Measurements from ENCODE around the gene POLR2F.
"Not testable (repeated sequence)": the region's sequence is repeated elsewhere in the genome, so short reads cannot be mapped to it uniquely, and the experiment has no call there.

Gene POLR2F

DNA sequence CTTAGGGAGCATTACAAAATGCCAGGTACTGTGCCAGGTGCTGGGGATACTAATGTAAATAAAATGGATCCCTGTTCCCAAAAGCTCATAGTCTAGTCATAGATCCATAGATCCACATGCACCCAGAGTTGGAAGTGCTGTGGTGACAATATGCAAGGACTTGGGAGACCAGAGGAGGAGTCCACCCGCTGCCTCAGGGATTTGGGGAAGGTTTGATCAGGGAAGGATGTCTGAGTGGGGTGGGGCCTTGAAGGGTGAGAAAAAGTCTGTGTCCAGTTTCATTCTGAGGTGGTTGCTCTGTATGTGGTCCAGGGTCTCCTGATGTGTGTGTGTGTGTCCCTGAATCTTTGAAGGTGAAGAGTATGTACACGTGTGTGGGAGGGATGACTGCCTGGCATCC, 21.7 kb downstream of the POLR2F start:
- no peaks in the 10 kb centered on the region for H3K9me3 ChIP-seq (ENCODE audit: low read length)
- no peak overlapping the region for H3K9ac ChIP-seq (ENCODE audit: low read length)
- H3K27ac ChIP-seq (ENCODE audit: low read depth, low read length): no peak overlapping the region
- no peaks in the 10 kb centered on the region for H3K4me1 ChIP-seq (ENCODE audit: insufficient read depth, low read length)
- H3K4me3 ChIP-seq (ENCODE audit: low read depth in 1 of 2, low read length in 2 of 2): no peak overlapping the region
- peaks cover 7% of the 10 kb centered on the region for H3K36me3 ChIP-seq (ENCODE audit: insufficient read depth, low read length)
- H3K27me3 ChIP-seq (ENCODE audit: control insufficient read depth in 1 of 2, insufficient read depth in 2 of 2, low read length in 2 of 2): no peaks in the 10 kb centered on the region

DNA sequence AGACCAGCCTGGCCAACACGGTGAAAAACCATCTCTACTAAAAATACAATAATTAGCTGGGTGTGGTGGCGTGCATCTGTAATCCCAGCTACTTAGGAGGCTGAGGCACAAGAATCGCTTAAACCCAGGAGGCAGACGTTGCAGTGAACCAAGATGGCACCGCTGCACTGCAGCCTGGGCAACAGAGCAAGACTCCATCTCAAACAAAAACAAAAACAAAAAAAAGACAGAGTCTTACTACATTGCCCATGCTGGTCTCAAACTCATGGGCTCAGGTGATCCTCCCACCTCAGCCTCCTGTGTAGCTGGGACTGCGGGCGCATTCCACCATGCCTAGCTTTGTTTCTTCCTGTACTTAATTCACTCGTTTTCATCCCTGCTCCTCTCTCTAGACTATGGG, 22.5 kb downstream of the POLR2F start:
- not testable (repeated sequence) for H3K9ac ChIP-seq (ENCODE audit: low read length)

DNA sequence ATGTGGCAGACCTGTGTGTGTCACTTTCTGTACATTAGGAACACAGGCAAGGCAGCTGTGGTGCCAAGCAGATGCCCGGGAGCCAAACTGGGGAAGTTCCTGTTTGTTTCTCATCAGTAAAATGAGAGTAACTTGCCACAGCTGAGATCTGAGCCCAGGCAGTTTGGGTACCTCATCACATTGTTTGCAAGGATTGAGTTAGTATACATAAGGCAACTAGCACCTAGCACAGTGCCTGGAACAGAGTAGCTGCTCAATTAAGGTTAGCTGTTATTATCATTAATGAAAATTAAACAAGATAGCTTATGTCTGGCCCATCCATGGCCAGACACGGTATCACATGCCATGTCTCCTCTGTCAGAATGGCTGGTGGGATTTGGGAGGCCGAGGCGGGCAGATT, 23.0 kb downstream of the POLR2F start:
- Histone ChIP-seq H3K27ac (ENCODE audit: low read depth, low read length) (no peak overlapping the region), H3K9me3 (ENCODE audit: low read length) (no peaks in the 10 kb centered on the region), H3K36me3 (ENCODE audit: insufficient read depth, low read length) (peaks cover 7% of the 10 kb centered on the region), H3K9ac (ENCODE audit: low read length) (no peak overlapping the region), H3K4me1 (ENCODE audit: insufficient read depth, low read length) (no peaks in the 10 kb centered on the region), H3K27me3 (ENCODE audit: control insufficient read depth in 1 of 2, insufficient read depth in 2 of 2, low read length in 2 of 2) (no peaks in the 10 kb centered on the region), H3K4me3 (ENCODE audit: low read depth in 1 of 2, low read length in 2 of 2) (no peak overlapping the region)

More for the DNA sequence above, 22.5 kb downstream of the POLR2F start:
- H3K4me1 ChIP-seq (ENCODE audit: insufficient read depth, low read length); H3K27ac ChIP-seq (ENCODE audit: low read depth, low read length); H3K9me3 ChIP-seq (ENCODE audit: low read length); H3K4me3 ChIP-seq (ENCODE audit: low read depth in 1 of 2, low read length in 2 of 2); H3K27me3 ChIP-seq (ENCODE audit: control insufficient read depth in 1 of 2, insufficient read depth in 2 of 2, low read length in 2 of 2); H3K36me3 ChIP-seq (ENCODE audit: insufficient read depth, low read length): not testable (repeated sequence)

DNA sequence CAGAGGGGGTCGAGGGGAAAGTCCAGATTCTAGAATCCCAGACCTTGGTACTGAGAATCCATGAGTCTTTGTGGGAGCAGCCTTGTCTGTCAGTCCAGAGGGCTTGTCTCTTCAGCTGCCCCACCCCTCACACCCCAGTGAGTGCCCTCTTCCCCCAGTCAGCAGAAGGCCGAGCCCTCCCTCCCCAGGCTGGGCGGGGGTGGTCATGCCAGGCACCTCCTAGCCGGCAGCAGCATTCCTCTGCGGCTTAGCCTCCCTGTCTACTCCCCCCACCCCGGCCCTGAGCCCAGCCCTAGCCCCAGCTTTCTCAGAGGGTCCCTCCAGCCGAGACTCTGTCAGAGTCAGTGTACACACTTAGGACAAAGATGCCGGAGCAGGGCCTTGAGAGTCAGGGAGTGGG, 26.3 kb downstream of the POLR2F start:
- H3K9ac ChIP-seq (ENCODE audit: low read length): no peak overlapping the region
- no peaks in the 10 kb centered on the region for H3K4me1 ChIP-seq (ENCODE audit: insufficient read depth, low read length)
- no peaks in the 10 kb centered on the region for H3K27me3 ChIP-seq (ENCODE audit: control insufficient read depth in 1 of 2, insufficient read depth in 2 of 2, low read length in 2 of 2)
- H3K4me3 ChIP-seq (ENCODE audit: low read depth in 1 of 2, low read length in 2 of 2): no peak overlapping the region
- H3K9me3 ChIP-seq (ENCODE audit: low read length): no peaks in the 10 kb centered on the region
- no peak overlapping the region for H3K27ac ChIP-seq (ENCODE audit: low read depth, low read length)
- peaks cover 7% of the 10 kb centered on the region for H3K36me3 ChIP-seq (ENCODE audit: insufficient read depth, low read length)

DNA sequence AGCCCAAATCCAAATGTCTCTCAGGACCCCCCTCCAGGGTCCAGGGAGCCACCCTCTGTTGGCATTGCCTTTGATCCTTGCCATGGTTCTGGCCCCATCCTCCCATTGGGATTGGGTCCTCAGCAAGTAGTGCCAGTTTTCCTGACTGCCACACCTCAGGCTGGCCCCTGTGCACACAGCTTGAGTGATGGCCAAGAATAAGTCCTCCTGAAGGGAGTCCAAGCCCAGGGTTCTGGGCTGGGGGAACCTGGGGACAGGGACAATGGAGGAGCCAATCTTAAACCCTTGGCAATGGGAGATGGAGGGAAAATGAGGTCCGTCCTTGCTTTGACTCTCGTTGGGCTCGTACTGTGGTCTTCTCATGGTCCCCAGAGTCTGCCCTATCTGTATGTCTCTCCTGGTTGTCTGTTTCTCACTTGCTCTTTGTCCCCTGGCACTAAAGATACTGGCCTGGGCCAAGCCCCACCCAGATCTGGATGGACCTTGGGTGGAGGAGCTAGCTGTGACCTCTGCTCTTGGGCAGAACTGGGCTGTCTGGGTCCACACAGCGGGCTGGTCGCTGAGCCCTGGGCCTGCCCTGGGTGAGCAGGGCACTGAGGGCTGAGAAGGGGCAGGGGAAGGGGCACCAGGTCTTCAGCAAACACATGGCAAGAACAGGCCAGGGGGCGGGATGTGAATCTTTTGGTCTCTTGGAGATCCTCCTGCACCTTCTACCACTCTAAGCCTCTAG, 27.9 kb downstream of the POLR2F start:
- H3K9ac ChIP-seq (ENCODE audit: low read length): no peak overlapping the region
- no peaks in the 10 kb centered on the region for H3K4me1 ChIP-seq (ENCODE audit: insufficient read depth, low read length)
- H3K36me3 ChIP-seq (ENCODE audit: insufficient read depth, low read length): peaks cover 3% of the 10 kb centered on the region
- H3K27me3 ChIP-seq (ENCODE audit: control insufficient read depth in 1 of 2, insufficient read depth in 2 of 2, low read length in 2 of 2): no peaks in the 10 kb centered on the region
- no peaks in the 10 kb centered on the region for H3K9me3 ChIP-seq (ENCODE audit: low read length)
- no peak overlapping the region for H3K4me3 ChIP-seq (ENCODE audit: low read depth in 1 of 2, low read length in 2 of 2)
- no peak overlapping the region for H3K27ac ChIP-seq (ENCODE audit: low read depth, low read length)

- Histone ChIP-seq H3K27me3 (ENCODE audit: control insufficient read depth in 1 of 2, insufficient read depth in 2 of 2, low read length in 2 of 2) (no peaks in the 10 kb centered on the region), H3K4me1 (ENCODE audit: insufficient read depth, low read length) (no peaks in the 10 kb centered on the region), H3K9me3 (ENCODE audit: low read length) (no peaks in the 10 kb centered on the region), H3K27ac (ENCODE audit: low read depth, low read length) (no peak overlapping the region), H3K36me3 (ENCODE audit: insufficient read depth, low read length) (no peaks in the 10 kb centered on the region), H3K4me3 (ENCODE audit: low read depth in 1 of 2, low read length in 2 of 2) (no peak overlapping the region), H3K9ac (ENCODE audit: low read length) (no peak overlapping the region)
Measured at GRCh38 chr22:37982151-37982785, 28.8 kb downstream of the POLR2F start.

- H3K27me3 ChIP-seq (ENCODE audit: control insufficient read depth in 1 of 2, insufficient read depth in 2 of 2, low read length in 2 of 2): no peaks in the 10 kb centered on the region
- no peaks in the 10 kb centered on the region for H3K9me3 ChIP-seq (ENCODE audit: low read length)
- no peak overlapping the region for H3K27ac ChIP-seq (ENCODE audit: low read depth, low read length)
- no peak overlapping the region for H3K4me3 ChIP-seq (ENCODE audit: low read depth in 1 of 2, low read length in 2 of 2)
- no peaks in the 10 kb centered on the region for H3K4me1 ChIP-seq (ENCODE audit: insufficient read depth, low read length)
- H3K36me3 ChIP-seq (ENCODE audit: insufficient read depth, low read length): no peaks in the 10 kb centered on the region
- no peak overlapping the region for H3K9ac ChIP-seq (ENCODE audit: low read length)
Measured at GRCh38 chr22:37982938-37983859, 29.7 kb downstream of the POLR2F start.

- Histone ChIP-seq H3K9me3 (ENCODE audit: low read length) (no peaks in the 10 kb centered on the region), H3K36me3 (ENCODE audit: insufficient read depth, low read length) (no peaks in the 10 kb centered on the region), H3K9ac (ENCODE audit: low read length) (no peak within 1 kb of the TSS), H3K27me3 (ENCODE audit: control insufficient read depth in 1 of 2, insufficient read depth in 2 of 2, low read length in 2 of 2) (no peaks in the 10 kb centered on the region), H3K27ac (ENCODE audit: low read depth, low read length) (no peak within 1 kb of the TSS), H3K4me3 (ENCODE audit: low read depth in 1 of 2, low read length in 2 of 2) (no peak within 1 kb of the TSS), H3K4me1 (ENCODE audit: insufficient read depth, low read length) (no peaks in the 10 kb centered on the region)
Measured at GRCh38 chr22:37983860-37984791, 30.6 kb downstream of the POLR2F start, which contains the start of gene SOX10. SOX10 (minus strand) TSS chr22:37984555; CDS start chr22:37983784, 771 bp downstream.

DNA sequence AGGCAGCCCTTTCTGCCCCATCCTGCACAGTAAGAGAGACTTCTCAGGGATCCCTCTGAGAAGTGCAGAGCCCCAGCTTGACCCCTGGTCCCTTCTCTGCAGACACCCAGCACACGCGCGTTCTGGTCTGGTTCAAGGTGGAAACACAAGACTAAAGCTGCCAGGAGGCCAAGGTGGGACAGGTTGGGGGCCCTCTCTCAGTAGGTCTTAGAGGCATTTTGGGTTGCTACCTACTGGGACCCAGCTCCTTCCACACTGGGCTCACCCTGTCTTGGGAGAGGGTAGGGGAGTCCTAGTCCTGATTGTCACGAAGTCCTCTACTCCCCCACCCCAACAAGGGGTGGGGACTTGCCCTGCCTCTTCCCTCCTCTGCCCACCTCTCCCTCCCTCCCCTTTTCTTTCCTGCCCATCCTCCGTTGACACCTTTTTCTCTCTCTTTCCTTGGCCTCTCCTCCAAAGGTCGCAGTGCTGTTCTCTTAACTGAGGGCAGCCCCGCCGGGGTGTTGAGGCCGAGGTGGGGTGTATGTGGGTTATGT, 31.6 kb downstream of the POLR2F start:
- no peak overlapping the region for H3K27ac ChIP-seq (ENCODE audit: low read depth, low read length)
- H3K27me3 ChIP-seq (ENCODE audit: control insufficient read depth in 1 of 2, insufficient read depth in 2 of 2, low read length in 2 of 2): no peaks in the 10 kb centered on the region
- no peaks in the 10 kb centered on the region for H3K4me1 ChIP-seq (ENCODE audit: insufficient read depth, low read length)
- H3K9me3 ChIP-seq (ENCODE audit: low read length): no peaks in the 10 kb centered on the region
- H3K36me3 ChIP-seq (ENCODE audit: insufficient read depth, low read length): no peaks in the 10 kb centered on the region
- no peak overlapping the region for H3K9ac ChIP-seq (ENCODE audit: low read length)
- no peak overlapping the region for H3K4me3 ChIP-seq (ENCODE audit: low read depth in 1 of 2, low read length in 2 of 2)

DNA sequence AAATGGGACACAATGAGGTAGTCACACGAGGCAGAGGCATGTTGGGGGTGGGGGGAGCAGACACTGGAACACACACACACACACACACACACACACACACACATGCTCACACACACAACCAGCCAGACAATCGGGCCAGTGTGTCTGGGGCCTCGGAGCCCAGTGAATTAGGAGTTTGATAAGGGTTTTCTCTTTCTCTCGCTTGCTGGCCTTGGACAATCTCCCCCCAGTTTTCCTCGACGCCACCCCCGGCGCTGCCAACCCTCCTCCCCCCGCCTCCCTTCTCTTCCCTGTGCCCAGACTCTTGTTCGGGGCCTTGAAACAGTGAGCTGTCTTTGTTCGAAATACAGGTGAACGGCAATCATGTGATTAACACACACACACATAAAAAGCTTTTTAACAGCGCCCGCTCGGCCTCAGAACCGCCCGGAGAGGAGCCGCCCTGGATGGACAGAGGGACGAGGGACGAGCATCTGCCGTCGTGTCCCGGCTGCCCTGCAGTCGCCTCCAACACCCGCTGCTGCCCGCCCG, 32.3 kb downstream of the POLR2F start:
- Histone ChIP-seq H3K27ac (ENCODE audit: low read depth, low read length) (no peak overlapping the region), H3K9me3 (ENCODE audit: low read length) (no peaks in the 10 kb centered on the region), H3K9ac (ENCODE audit: low read length) (no peak overlapping the region), H3K4me1 (ENCODE audit: insufficient read depth, low read length) (no peaks in the 10 kb centered on the region), H3K36me3 (ENCODE audit: insufficient read depth, low read length) (no peaks in the 10 kb centered on the region), H3K27me3 (ENCODE audit: control insufficient read depth in 1 of 2, insufficient read depth in 2 of 2, low read length in 2 of 2) (no peaks in the 10 kb centered on the region), H3K4me3 (ENCODE audit: low read depth in 1 of 2, low read length in 2 of 2) (no peak overlapping the region)

Measured in muscle layer of colon (tissue), 2 donors.